Measurements from ENCODE around the gene KRTAP3-3. TPM values are rescaled to one million over a fixed set of nuclear protein-coding genes. Genes with fewer than 3 reads are reported as not detected.

The KRTAP3-3 gene
- total and polyA plus RNA-seq, 7 donors = not detected

- no peak for DNase-seq
- H3K4me3 ChIP-seq = no peak within 1 kb of the TSS
- H3K27ac ChIP-seq = no peak within 1 kb of the TSS
- 50 to 73% (median 60%) methylated on average over 12 of the region's 12 CpGs for WGBS, 3 donors
- no peak for ATAC-seq
- peaks cover 0 to 27% (median 7%) of the 10 kb centered on the region in 3 donors for H3K27me3 ChIP-seq (ENCODE audit: insufficient read depth in 3 of 3, low read length in 2 of 3)
- no peaks in the 10 kb centered on the region for H3K36me3 ChIP-seq (ENCODE audit: insufficient read depth in 1 of 2, low read depth in 1 of 2)
- H3K4me1 ChIP-seq = no peaks in the 10 kb centered on the region
- no peaks in the 10 kb centered on the region for H3K9me3 ChIP-seq
- TF ChIP-seq, protein P1, sequence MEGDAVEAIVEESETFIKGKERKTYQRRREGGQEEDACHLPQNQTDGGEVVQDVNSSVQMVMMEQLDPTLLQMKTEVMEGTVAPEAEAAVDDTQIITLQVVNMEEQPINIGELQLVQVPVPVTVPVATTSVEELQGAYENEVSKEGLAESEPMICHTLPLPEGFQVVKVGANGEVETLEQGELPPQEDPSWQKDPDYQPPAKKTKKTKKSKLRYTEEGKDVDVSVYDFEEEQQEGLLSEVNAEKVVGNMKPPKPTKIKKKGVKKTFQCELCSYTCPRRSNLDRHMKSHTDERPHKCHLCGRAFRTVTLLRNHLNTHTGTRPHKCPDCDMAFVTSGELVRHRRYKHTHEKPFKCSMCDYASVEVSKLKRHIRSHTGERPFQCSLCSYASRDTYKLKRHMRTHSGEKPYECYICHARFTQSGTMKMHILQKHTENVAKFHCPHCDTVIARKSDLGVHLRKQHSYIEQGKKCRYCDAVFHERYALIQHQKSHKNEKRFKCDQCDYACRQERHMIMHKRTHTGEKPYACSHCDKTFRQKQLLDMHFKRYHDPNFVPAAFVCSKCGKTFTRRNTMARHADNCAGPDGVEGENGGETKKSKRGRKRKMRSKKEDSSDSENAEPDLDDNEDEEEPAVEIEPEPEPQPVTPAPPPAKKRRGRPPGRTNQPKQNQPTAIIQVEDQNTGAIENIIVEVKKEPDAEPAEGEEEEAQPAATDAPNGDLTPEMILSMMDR (IDR thresholded peaks at IDR 0.05) = no peak
- intact Hi-C loops (cut with DNase I) = no loop called here
These were observed 35.8 kb upstream of the KRTAP3-3 start, which contains the start of gene KRTAP1-4 for GRCh38 chr17:41029633-41030245. KRTAP1-4 (minus strand) TSS chr17:41030195; CDS start chr17:41030078, 117 bp downstream.

- no peak within 1 kb of the TSS for H3K27ac ChIP-seq
- intact Hi-C loops (cut with DNase I) = no loop called here
- peaks cover 0 to 25% (median 3%) of the 10 kb centered on the region in 3 donors for H3K27me3 ChIP-seq (ENCODE audit: insufficient read depth in 3 of 3, low read length in 2 of 3)
- no peaks in the 10 kb centered on the region for H3K4me1 ChIP-seq
- no peaks in the 10 kb centered on the region for H3K9me3 ChIP-seq
- H3K4me3 ChIP-seq = no peak within 1 kb of the TSS
- DNase-seq = no peak
- TF ChIP-seq, protein P1 (IDR thresholded peaks at IDR 0.05) = no peak
- no peak for ATAC-seq
- no peaks in the 10 kb centered on the region for H3K36me3 ChIP-seq (ENCODE audit: insufficient read depth in 1 of 2, low read depth in 1 of 2)
- 27 to 38% (median 32%) methylated on average over 9 of the region's 9 CpGs for WGBS, 3 donors
These were observed 32.9 kb upstream of the KRTAP3-3 start, which contains the start of gene KRTAP1-5 for GRCh38 chr17:41026715-41027471. KRTAP1-5 (minus strand) TSS chr17:41027208; CDS start chr17:41027155, 53 bp downstream.

DNA sequence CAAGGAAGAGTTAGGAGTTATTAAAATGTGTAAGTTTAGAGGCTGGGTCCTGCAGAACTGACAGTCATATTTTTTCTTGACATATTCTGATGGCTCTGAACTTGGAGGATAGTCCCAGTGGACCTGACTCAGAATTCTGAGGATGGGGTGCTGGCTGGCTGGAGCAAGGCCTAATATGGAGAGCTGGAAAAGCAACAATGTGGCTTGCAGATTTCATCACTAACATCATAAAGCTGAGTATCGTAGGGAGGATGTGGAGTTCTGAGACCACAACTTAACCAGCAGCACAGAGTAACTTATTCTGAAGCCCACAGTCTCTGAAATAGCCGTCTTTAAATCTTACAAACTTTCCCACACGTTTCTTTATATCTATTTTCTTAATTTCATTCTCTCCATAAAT is 30.7 kb upstream of the KRTAP3-3 start:
- no peak for ATAC-seq
- Histone ChIP-seq H3K36me3 (ENCODE audit: insufficient read depth in 1 of 2, low read depth in 1 of 2) (no peaks in the 10 kb centered on the region), H3K4me3 (no peak overlapping the region), H3K27me3 (ENCODE audit: insufficient read depth in 3 of 3, low read length in 2 of 3) (peaks cover 0 to 13% (median under 1%) of the 10 kb centered on the region in 3 donors), H3K4me1 (no peaks in the 10 kb centered on the region), H3K27ac (no peak overlapping the region), H3K9me3 (no peaks in the 10 kb centered on the region)
- no peak for DNase-seq
- TF ChIP-seq, protein P1 (IDR thresholded peaks at IDR 0.05) = no peak
- 77 to 89% (median 79%) methylated on average over 3 of the region's 3 CpGs for WGBS, 3 donors
- intact Hi-C loops (cut with DNase I) = no loop called here

GRCh38 chr17:41020336-41020735 is 26.4 kb upstream of the KRTAP3-3 start:
- no peak for DNase-seq
- Histone ChIP-seq H3K27me3 (ENCODE audit: insufficient read depth in 3 of 3, low read length in 2 of 3) (no peaks in the 10 kb centered on the region), H3K4me3 (no peak overlapping the region), H3K9me3 (no peaks in the 10 kb centered on the region), H3K27ac (no peak overlapping the region), H3K36me3 (ENCODE audit: insufficient read depth in 1 of 2, low read depth in 1 of 2) (no peaks in the 10 kb centered on the region), H3K4me1 (no peaks in the 10 kb centered on the region)
- TF ChIP-seq, protein P1 (IDR thresholded peaks at IDR 0.05) = no peak
- no peak for ATAC-seq
- intact Hi-C loops (cut with DNase I) = no loop called here

All from psoas muscle (tissue), 8 donors.